GM19193 (cell line): ENCODE measurements around the gene NCAPD3.

Experiments
- POLR2A ChIP-seq: IDR thresholded peaks from 4 replicates; pipeline ENCODE4 v1.6.1; 2011; ENCODE audit not compliant: insufficient read depth, insufficient read length; ENCODE audit errors: extremely low read depth

Gene NCAPD3

GRCh38 chr11:134157451-134157850, 66.3 kb downstream of the NCAPD3 start:
- TF ChIP-seq POLR2A: no peak

DNA sequence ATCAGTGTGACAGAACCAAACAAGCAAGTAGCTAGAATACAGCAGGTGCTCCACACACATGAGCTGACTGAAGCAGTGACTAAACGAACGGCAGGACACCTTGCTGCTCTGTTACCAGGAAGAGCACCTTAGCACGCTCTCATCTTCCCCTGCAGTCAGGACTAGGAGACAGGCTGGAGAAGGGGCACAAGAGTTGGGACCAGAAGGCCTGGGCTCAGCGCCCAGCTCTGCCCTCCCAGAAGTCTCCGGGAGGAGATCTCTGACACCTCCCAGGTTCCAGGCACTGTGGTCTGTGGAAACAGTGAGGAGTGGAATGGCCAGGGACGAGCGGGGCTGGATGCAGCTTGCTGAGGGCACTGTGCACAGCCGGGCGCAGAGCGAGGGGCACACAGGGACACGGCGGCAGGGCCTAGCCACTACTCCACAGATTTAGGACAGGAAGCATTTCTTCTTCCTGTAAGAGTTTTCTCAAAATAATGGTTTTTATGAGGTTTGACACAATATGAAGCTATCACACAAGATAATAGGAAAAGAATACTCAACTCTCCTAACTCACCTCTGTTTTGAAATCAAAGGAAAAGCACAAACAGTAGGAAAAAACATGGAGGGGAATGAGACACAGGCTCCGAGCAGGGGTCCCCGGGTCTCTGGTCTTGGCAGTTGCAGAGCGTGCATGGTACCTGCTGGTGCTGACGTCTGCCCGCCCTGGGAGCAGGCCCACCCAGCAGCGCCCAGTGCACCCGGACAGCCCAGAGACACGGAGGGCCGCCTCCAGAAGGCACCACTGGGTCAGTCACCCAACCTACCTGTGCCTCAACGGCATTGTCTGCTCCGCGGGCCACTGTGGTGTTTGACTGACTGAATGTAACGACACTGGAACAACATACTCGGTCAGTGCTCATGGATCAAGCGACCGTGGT, 67.6 kb downstream of the NCAPD3 start:
- TF ChIP-seq POLR2A: no peak

DNA sequence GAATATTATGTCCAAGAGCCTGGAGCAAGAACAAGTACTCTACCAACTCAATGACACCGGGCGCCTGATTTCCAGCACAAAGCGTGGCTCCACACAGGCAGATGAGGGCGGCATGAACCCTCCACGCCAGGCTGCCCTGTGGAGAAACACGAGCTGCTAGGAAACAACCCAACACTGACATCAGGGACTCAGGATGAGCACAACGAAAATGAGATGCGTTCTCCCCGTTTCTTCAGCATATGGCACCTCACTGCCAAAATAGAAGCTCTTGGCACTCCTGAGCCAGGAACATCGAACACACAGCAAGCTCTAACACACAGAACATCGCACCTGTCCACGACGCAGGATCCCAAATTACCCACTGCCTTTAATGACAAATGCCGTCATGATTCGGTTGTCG, 68.3 kb downstream of the NCAPD3 start:
- TF ChIP-seq POLR2A: no peak

DNA sequence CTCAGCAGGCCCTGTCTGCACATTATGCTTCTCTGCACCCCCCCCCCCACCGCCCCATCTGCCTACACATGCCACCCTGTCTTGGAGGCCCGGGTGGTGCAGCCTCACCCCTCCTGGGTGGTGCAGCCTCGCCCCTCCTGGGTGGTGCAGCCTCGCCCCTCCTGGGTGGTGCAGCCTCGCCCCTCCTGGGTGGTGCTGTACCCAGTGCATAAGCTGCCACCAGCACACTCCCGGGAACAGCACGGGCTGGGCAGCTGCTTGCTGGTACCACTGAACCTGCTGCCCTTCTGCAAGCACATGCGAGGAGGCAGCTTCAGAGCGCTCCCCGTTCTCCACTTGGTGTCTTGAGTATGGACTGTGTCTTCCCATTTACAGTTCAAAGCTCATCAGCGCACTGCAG, 69.3 kb downstream of the NCAPD3 start:
- TF ChIP-seq POLR2A: no peak

- no peak for TF ChIP-seq POLR2A
Observed at GRCh38 chr11:134153147-134153905, 70.4 kb downstream of the NCAPD3 start.

DNA sequence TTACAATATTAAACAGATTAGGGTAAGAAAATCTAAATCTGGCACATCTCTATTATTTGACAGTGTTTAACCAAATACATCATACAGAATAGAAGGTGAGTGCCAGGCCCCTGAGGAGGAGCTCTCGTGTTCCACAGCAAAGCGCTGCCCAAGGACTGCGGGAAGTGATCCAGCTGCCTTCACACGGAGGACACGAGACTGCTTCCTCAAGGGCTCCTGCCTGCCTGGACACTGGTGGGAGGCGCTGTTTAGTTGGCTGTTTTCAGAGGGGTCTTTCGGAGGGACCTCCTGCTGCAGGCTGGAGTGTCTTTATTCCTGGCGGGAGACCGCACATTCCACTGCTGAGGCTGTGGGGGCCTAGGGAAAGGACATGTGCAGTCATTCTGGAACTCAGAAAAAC, 71.1 kb downstream of the NCAPD3 start:
- no peak for TF ChIP-seq POLR2A

GRCh38 chr11:134151083-134151747, 72.6 kb downstream of the NCAPD3 start:
- no peak for TF ChIP-seq POLR2A

DNA sequence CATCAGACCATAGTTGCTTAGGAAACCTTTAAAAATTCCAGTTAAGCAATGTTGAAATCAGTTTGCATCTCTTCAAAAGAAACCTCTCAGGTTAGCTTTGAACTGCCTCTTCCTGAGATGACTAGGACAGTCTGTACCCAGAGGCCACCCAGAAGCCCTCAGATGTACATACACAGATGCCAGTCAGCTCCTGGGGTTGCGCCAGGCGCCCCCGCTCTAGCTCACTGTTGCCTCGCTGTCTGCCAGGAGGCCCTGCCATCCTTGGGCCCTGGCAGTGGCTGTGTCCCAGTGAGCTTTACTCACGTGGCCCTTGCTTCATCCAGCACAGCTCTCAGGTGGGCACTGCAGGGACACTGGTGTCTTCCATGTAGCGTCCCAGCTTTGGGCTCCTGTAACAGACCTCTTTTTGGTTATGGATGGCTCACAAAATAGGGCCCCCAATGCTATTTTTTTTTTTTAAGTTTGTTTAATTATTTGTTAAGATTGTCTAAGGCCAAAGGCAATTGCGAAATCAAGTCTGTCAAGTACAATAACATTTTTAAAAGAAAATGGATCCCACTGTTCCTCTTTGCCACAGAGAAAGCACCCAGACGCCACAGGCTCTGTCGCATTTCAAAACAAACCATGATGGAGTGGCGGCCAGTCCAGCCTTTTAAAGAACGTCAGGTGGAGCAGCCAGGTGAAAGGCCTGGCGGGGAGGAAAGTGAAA, 73.4 kb downstream of the NCAPD3 start:
- no peak for TF ChIP-seq POLR2A

DNA sequence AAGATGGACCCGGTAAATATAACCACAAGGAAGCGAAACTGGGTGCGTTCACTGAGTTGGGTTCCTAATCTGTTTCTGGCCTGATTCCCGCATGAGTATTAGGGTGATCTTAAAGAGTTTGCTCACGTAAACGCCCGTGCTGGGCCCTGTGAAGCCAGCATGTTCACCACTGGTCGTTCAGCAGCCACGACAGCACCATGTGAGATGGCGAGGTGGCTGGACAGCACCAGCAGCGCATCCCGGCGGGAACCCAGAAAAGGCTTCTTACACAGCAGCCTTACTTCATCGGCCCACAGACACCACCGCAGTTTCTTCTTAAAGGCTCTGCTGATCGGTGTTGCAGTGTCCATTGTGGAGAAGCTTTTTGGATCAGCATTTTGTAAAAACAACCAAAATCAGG, 74.4 kb downstream of the NCAPD3 start:
- TF ChIP-seq POLR2A: no peak

GRCh38 chr11:134146598-134146997, 77.2 kb downstream of the NCAPD3 start:
- no peak for TF ChIP-seq POLR2A

DNA sequence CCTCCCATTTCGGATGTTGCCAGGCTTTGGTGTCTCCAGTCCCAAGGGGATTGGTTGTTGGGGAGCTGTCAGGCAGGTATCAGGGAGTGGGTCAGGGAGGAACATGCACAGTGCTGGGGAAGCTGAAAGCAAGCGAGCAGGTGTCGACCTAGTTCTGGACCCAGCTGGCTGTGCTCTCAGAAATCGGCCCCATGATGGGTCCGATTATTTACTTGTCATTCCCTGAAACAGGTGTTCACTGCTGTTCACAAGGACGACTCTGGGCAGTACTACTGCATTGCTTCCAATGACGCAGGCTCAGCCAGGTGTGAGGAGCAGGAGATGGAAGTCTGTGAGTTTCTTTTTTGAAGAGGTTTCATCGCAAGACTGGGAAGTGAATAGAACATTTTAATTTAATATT, 78.1 kb downstream of the NCAPD3 start:
- no peak for TF ChIP-seq POLR2A

- no peak for TF ChIP-seq POLR2A
Observed at GRCh38 chr11:134144744-134145143, 79.0 kb downstream of the NCAPD3 start.

GRCh38 chr11:134143801-134144200, 80.0 kb downstream of the NCAPD3 start:
- TF ChIP-seq POLR2A: no peak

DNA sequence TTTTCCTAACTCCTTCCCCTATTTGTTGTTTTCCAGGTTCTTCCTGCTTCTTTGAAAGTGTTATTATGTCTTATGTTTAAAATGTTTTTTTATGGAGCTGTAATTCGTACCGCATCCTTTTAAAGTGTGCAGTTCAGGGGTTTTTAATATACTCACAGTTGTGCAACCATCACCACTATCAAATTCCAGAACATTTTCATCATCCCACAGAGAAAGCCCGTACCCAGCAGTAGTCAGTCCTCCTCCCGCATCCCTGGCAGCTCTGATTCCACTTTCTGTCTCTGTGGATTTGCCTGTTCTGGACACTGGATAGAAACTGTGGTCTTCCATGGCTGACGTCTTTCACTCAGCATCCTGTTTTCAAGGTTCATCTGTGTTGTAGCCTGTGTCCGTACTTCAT, 81.2 kb downstream of the NCAPD3 start:
- TF ChIP-seq POLR2A: no peak
